ENCODE measurements around the gene CCDC27. TPM values are rescaled to one million over a fixed set of nuclear protein-coding genes. Genes with fewer than 3 reads are reported as not detected.
A peak's percentile ranks its signal among the peaks of the same experiment; 100 is the strongest.

Gene CCDC27
- total RNA-seq, 1 donor from 2014 or later, result not detected

- peaks cover 14 to 32% (median 22%) of the 10 kb centered on the region in 3 donors for H3K4me1 ChIP-seq (ENCODE audit: control insufficient read depth in 3 of 3, insufficient read depth in 3 of 3, low read length in 3 of 3)
- H3K36me3 ChIP-seq (ENCODE audit: control insufficient read depth in 3 of 3, insufficient read depth in 3 of 3, low read length in 3 of 3), result peaks cover 42 to 53% (median 42%) of the 10 kb centered on the region in 3 donors
Observed at GRCh38 chr1:3787745-3788605, 35.7 kb downstream of the CCDC27 start.

GRCh38 chr1:3788756-3789420 lies 36.6 kb downstream of the CCDC27 start:
- Histone ChIP-seq H3K9me3 (ENCODE audit: control insufficient read depth in 3 of 3, low read length in 3 of 3) (no peaks in the 10 kb centered on the region), H3K36me3 (ENCODE audit: control insufficient read depth in 3 of 3, insufficient read depth in 3 of 3, low read length in 3 of 3) (peaks cover 35 to 44% (median 35%) of the 10 kb centered on the region in 3 donors), H3K4me1 (ENCODE audit: control insufficient read depth in 3 of 3, insufficient read depth in 3 of 3, low read length in 3 of 3) (peaks cover 20 to 41% (median 31%) of the 10 kb centered on the region in 3 donors), H3K4me3 (ENCODE audit: low read length in 3 of 3) (no peak overlapping the region), H3K27ac (ENCODE audit: low read depth, low read length) (no peak overlapping the region), H3K27me3 (ENCODE audit: control insufficient read depth in 3 of 3, insufficient read depth in 3 of 3, low read length in 3 of 3) (no peaks in the 10 kb centered on the region), H3K9ac (ENCODE audit: low read depth in 1 of 3, low read length in 3 of 3) (peak overlapping the region in 1 of 3 donors; percentile 1)

More at GRCh38 chr1:3787745-3788605, 35.7 kb downstream of the CCDC27 start:
- Histone ChIP-seq H3K4me3 (ENCODE audit: low read length in 3 of 3) (no peak overlapping the region), H3K27me3 (ENCODE audit: control insufficient read depth in 3 of 3, insufficient read depth in 3 of 3, low read length in 3 of 3) (no peaks in the 10 kb centered on the region), H3K9ac (ENCODE audit: low read depth in 1 of 3, low read length in 3 of 3) (no peak overlapping the region), H3K9me3 (ENCODE audit: control insufficient read depth in 3 of 3, low read length in 3 of 3) (no peaks in the 10 kb centered on the region), H3K27ac (ENCODE audit: low read depth, low read length) (no peak overlapping the region)

DNA sequence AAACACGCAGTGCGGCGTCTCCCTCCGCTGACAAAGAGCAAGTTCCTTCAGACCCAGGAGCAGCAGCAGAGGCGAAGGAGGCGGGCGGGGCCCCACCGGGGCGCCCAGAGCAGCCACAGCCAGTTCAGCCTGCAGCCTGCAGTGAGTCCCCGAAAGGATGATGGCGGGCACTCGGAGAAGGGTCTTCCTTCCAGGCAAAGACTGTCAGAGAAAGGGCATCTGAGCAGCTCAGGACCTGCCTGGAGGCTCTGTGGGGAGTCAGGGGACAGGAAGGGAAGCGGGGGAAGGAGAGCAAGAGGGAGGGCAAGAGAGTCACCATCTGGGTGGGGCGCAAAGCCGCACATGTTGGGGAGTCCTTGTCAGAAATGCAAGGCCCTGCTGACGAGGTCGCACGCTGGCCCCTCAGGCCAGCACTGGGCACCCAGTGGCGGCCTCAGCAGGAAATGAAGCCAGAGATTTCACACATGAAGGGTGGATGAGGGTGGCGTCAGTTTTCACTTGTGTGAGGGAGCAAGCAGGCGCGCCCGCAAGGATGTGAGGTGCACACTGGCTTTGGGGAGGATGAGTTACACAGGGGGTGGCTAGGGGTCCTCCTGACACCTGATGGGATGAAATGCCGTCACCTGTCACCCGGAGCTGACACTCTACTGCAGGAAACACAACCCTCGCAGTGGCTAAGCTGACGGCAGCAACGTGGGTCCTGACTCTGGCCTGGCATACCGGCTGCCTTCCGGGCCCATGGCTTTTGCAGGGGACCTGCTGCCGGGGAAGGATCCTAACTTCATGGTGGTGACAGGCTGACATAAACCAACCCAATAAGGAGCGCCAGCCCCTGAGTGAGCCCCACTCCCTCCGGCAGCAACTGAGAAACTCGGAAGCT lies 37.4 kb downstream of the CCDC27 start:
- Histone ChIP-seq H3K9ac (ENCODE audit: low read depth in 1 of 3, low read length in 3 of 3) (peak overlapping the region in 1 of 3 donors; percentile 25), H3K4me3 (ENCODE audit: low read length in 3 of 3) (no peak overlapping the region), H3K9me3 (ENCODE audit: control insufficient read depth in 3 of 3, low read length in 3 of 3) (no peaks in the 10 kb centered on the region), H3K4me1 (ENCODE audit: control insufficient read depth in 3 of 3, insufficient read depth in 3 of 3, low read length in 3 of 3) (peaks cover 27 to 49% (median 39%) of the 10 kb centered on the region in 3 donors), H3K36me3 (ENCODE audit: control insufficient read depth in 3 of 3, insufficient read depth in 3 of 3, low read length in 3 of 3) (peaks cover 30 to 36% (median 31%) of the 10 kb centered on the region in 3 donors), H3K27me3 (ENCODE audit: control insufficient read depth in 3 of 3, insufficient read depth in 3 of 3, low read length in 3 of 3) (no peaks in the 10 kb centered on the region), H3K27ac (ENCODE audit: low read depth, low read length) (no peak overlapping the region)

DNA sequence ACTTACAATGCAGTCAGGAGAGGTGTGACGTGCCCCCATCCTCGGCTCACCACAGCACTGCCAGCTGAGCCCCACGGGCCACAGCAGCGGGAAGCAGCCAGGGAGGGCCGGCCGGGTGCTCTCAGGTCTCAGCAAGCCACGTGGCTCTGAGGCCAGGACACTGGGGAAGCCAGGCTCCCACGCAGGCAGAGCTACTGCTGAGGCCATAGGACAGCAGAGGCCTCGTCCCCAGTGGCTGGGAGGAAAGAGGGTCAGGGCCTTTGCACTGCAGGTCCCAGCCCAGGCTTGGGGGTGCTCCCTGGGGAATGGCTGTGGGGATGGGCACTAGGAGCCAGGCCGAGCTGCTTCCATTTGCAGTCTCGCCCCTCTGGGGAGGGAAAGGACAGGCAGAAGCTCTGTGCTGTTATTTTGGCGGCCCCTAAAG lies 38.3 kb downstream of the CCDC27 start:
- no peaks in the 10 kb centered on the region for H3K27me3 ChIP-seq (ENCODE audit: control insufficient read depth in 3 of 3, insufficient read depth in 3 of 3, low read length in 3 of 3)
- peaks cover 22 to 28% (median 25%) of the 10 kb centered on the region in 3 donors for H3K36me3 ChIP-seq (ENCODE audit: control insufficient read depth in 3 of 3, insufficient read depth in 3 of 3, low read length in 3 of 3)
- H3K27ac ChIP-seq (ENCODE audit: low read depth, low read length), result no peak overlapping the region
- no peak overlapping the region for H3K4me3 ChIP-seq (ENCODE audit: low read length in 3 of 3)
- no peak overlapping the region for H3K9ac ChIP-seq (ENCODE audit: low read depth in 1 of 3, low read length in 3 of 3)
- H3K4me1 ChIP-seq (ENCODE audit: control insufficient read depth in 3 of 3, insufficient read depth in 3 of 3, low read length in 3 of 3), result peaks cover 36 to 57% (median 47%) of the 10 kb centered on the region in 3 donors
- H3K9me3 ChIP-seq (ENCODE audit: control insufficient read depth in 3 of 3, low read length in 3 of 3), result no peaks in the 10 kb centered on the region

DNA sequence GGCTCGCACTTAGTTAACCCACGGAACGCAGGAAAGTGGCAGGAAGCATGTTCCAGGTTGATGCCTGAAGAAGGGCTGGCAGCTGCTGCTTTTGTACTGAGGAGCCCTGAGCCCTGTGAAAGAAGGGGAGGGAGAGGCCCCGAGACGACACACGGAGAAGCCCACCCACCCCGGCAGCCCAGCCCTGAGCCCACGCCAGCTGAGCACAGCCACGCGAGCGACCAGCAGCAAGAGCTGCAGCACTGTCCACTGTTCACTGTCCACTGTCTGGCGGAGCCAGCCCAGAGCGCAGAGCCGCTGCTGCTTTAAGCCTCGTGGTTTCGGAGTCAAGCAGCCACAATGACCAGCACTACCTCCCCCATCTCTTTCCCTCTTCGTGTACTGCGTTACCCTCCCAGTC lies 38.7 kb downstream of the CCDC27 start:
- Histone ChIP-seq H3K9me3 (ENCODE audit: control insufficient read depth in 3 of 3, low read length in 3 of 3) (no peaks in the 10 kb centered on the region), H3K9ac (ENCODE audit: low read depth in 1 of 3, low read length in 3 of 3) (no peak overlapping the region), H3K36me3 (ENCODE audit: control insufficient read depth in 3 of 3, insufficient read depth in 3 of 3, low read length in 3 of 3) (peaks cover 21 to 25% (median 21%) of the 10 kb centered on the region in 3 donors), H3K27me3 (ENCODE audit: control insufficient read depth in 3 of 3, insufficient read depth in 3 of 3, low read length in 3 of 3) (no peaks in the 10 kb centered on the region), H3K4me1 (ENCODE audit: control insufficient read depth in 3 of 3, insufficient read depth in 3 of 3, low read length in 3 of 3) (peaks cover 37 to 58% (median 47%) of the 10 kb centered on the region in 3 donors), H3K27ac (ENCODE audit: low read depth, low read length) (no peak overlapping the region), H3K4me3 (ENCODE audit: low read length in 3 of 3) (no peak overlapping the region)

DNA sequence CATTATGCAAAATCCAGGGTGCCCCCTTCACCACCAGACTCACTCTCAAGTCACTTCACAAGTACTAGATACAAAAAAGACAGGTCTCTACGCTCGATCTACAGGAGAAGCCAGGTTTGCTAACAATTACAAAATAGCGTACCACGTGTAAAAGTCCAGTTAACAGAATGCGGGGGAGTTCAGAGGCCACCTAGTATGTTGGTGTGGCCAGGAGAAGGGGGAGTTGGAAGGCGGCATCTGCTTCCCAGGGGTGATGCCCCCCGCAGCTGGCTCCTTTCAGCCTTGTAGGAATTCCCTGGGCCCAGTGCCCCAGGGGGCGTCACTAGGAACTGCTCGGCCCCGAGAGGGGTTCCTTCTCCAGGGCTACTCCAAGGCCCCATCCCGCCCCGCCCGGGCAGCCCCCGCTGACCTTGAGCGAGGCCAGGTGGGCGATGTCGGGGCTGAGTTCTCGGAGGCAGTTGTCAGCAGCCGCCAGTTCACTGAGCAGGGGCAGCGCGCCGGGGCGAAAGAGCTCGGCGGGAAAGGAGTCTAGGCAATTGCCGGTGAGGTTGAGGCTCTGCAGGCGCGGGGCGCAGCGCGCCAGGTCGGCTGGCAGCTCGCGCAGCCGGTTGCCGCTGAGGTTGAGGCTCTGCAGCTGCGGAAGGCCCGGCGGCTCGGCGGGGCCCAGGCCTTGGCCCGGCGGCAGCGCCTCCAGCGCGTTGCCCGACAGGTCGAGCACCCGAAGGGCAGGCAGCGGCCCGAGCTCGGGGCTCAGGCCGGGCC lies 43.4 kb downstream of the CCDC27 start:
- Histone ChIP-seq H3K4me1 (ENCODE audit: control insufficient read depth in 3 of 3, insufficient read depth in 3 of 3, low read length in 3 of 3) (peaks cover 26 to 45% (median 34%) of the 10 kb centered on the region in 3 donors), H3K9me3 (ENCODE audit: control insufficient read depth in 3 of 3, low read length in 3 of 3) (no peaks in the 10 kb centered on the region), H3K27me3 (ENCODE audit: control insufficient read depth in 3 of 3, insufficient read depth in 3 of 3, low read length in 3 of 3) (peaks cover 0 to 10% (median 7%) of the 10 kb centered on the region in 3 donors), H3K36me3 (ENCODE audit: control insufficient read depth in 3 of 3, insufficient read depth in 3 of 3, low read length in 3 of 3) (peaks cover 2 to 4% (median 3%) of the 10 kb centered on the region in 3 donors), H3K4me3 (ENCODE audit: low read length in 3 of 3) (peak overlapping the region; percentile 76 to 98 (median 95)), H3K9ac (ENCODE audit: low read depth in 1 of 3, low read length in 3 of 3) (peak overlapping the region; percentile 84 to 94 (median 86)), H3K27ac (ENCODE audit: low read depth, low read length) (peak overlapping the region; percentile 48)

GRCh38 chr1:3796215-3797061 lies 44.2 kb downstream of the CCDC27 start, which contains the start of gene LRRC47:
Gene LRRC47 (minus strand): TSS chr1:3796498. CDS start chr1:3796476, 22 bp downstream.
- Histone ChIP-seq H3K27me3 (ENCODE audit: control insufficient read depth in 3 of 3, insufficient read depth in 3 of 3, low read length in 3 of 3) (peaks cover 0 to 10% (median 7%) of the 10 kb centered on the region in 3 donors), H3K4me1 (ENCODE audit: control insufficient read depth in 3 of 3, insufficient read depth in 3 of 3, low read length in 3 of 3) (peaks cover 26 to 42% (median 28%) of the 10 kb centered on the region in 3 donors), H3K36me3 (ENCODE audit: control insufficient read depth in 3 of 3, insufficient read depth in 3 of 3, low read length in 3 of 3) (peaks cover 2 to 4% (median 3%) of the 10 kb centered on the region in 3 donors), H3K9me3 (ENCODE audit: control insufficient read depth in 3 of 3, low read length in 3 of 3) (no peaks in the 10 kb centered on the region), H3K27ac (ENCODE audit: low read depth, low read length) (peak within 1 kb of the TSS; percentile 48), H3K4me3 (ENCODE audit: low read length in 3 of 3) (peak within 1 kb of the TSS; percentile 76 to 98 (median 95)), H3K9ac (ENCODE audit: low read depth in 1 of 3, low read length in 3 of 3) (peak within 1 kb of the TSS; percentile 84 to 94 (median 86))

- no peak overlapping the region for H3K4me3 ChIP-seq (ENCODE audit: low read length in 3 of 3)
- no peak overlapping the region for H3K27ac ChIP-seq (ENCODE audit: low read depth, low read length)
- H3K27me3 ChIP-seq (ENCODE audit: control insufficient read depth in 3 of 3, insufficient read depth in 3 of 3, low read length in 3 of 3), result peaks cover under 1 to 24% (median 20%) of the 10 kb centered on the region in 3 donors
- no peak overlapping the region for H3K9ac ChIP-seq (ENCODE audit: low read depth in 1 of 3, low read length in 3 of 3)
- no peaks in the 10 kb centered on the region for H3K9me3 ChIP-seq (ENCODE audit: control insufficient read depth in 3 of 3, low read length in 3 of 3)
- peaks cover 4 to 12% (median 8%) of the 10 kb centered on the region in 3 donors for H3K4me1 ChIP-seq (ENCODE audit: control insufficient read depth in 3 of 3, insufficient read depth in 3 of 3, low read length in 3 of 3)
- H3K36me3 ChIP-seq (ENCODE audit: control insufficient read depth in 3 of 3, insufficient read depth in 3 of 3, low read length in 3 of 3), result no peaks in the 10 kb centered on the region
Observed at GRCh38 chr1:3799976-3800685, 47.9 kb downstream of the CCDC27 start.

Measured in skeletal muscle tissue (tissue), 4 donors.